Bronchial epithelial cell (primary cell): Measurements from ENCODE around the gene DCAF10. TPM values are rescaled to one million over a fixed set of nuclear protein-coding genes. Genes with fewer than 3 reads are reported as not detected.

ENCODE experiments used
- DNase-seq: peaks from one replicate; pipeline ENCODE4 v3.0.0-alpha.2; 2010; ENCODE audit warnings: low read depth
- FAIRE-seq: peaks from 2 replicates; lab custom pipeline; 2011; peaks lifted over from hg19 to GRCh38; lab: Jason Lieb, UNC
- H3K27me3 ChIP-seq: 2 replicates; pipeline ENCODE4 v1.5.1; 2011; ENCODE audit warnings: low read length; ENCODE audit not compliant: control insufficient read depth, insufficient read depth
- H3K36me3 ChIP-seq: 2 replicates; pipeline ENCODE4 v1.5.1; 2011; ENCODE audit warnings: low read length; ENCODE audit not compliant: control insufficient read depth, insufficient read depth
- H3K4me3 ChIP-seq: 2 replicates; pipeline ENCODE4 v1.5.1; 2011; ENCODE audit warnings: mild to moderate bottlenecking, low read depth, low read length, control low read depth
- total RNA-seq: library from RNA; depleted of rRNA; stranded (reverse); fragments of >200 nt; gene quantifications from 2 replicates; pipeline ENCODE4 v1.2.1, GENCODE V29; 2014
- TF ChIP-seq, protein P1 (sequence below): IDR thresholded peaks from 2 replicates; pipeline ENCODE4 v1.5.1; 2011; ENCODE audit warnings: mild to moderate bottlenecking, moderate library complexity, low read length, control low read depth, inconsistent platforms; ENCODE audit not compliant: insufficient read depth, severe bottlenecking

The DCAF10 gene
- total RNA-seq, 1 donor from 2014 or later, result 29.5 TPM

- FAIRE-seq, result no peak
- TF ChIP-seq, protein P1, sequence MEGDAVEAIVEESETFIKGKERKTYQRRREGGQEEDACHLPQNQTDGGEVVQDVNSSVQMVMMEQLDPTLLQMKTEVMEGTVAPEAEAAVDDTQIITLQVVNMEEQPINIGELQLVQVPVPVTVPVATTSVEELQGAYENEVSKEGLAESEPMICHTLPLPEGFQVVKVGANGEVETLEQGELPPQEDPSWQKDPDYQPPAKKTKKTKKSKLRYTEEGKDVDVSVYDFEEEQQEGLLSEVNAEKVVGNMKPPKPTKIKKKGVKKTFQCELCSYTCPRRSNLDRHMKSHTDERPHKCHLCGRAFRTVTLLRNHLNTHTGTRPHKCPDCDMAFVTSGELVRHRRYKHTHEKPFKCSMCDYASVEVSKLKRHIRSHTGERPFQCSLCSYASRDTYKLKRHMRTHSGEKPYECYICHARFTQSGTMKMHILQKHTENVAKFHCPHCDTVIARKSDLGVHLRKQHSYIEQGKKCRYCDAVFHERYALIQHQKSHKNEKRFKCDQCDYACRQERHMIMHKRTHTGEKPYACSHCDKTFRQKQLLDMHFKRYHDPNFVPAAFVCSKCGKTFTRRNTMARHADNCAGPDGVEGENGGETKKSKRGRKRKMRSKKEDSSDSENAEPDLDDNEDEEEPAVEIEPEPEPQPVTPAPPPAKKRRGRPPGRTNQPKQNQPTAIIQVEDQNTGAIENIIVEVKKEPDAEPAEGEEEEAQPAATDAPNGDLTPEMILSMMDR, result no peak
These were observed 61.9 kb downstream of the DCAF10 start for GRCh38 chr9:37862530-37862929.

GRCh38 chr9:37870081-37870798 is 69.6 kb downstream of the DCAF10 start:
- TF ChIP-seq, protein P1, result no peak
- Histone ChIP-seq H3K4me3 (no peak overlapping the region), H3K36me3 (no peaks in the 10 kb centered on the region), H3K27me3 (no peaks in the 10 kb centered on the region)
- FAIRE-seq, result no peak
- no peak for DNase-seq

More at GRCh38 chr9:37862530-37862929, 61.9 kb downstream of the DCAF10 start:
- DNase-seq, result no peak
- Histone ChIP-seq H3K36me3 (peaks cover 12% of the 10 kb centered on the region), H3K4me3 (no peak overlapping the region), H3K27me3 (no peaks in the 10 kb centered on the region)

- TF ChIP-seq, protein P1, result no peak
- Histone ChIP-seq H3K36me3 (no peaks in the 10 kb centered on the region), H3K27me3 (no peaks in the 10 kb centered on the region), H3K4me3 (no peak overlapping the region)
- no peak for DNase-seq
- FAIRE-seq, result no peak
These were observed 70.2 kb downstream of the DCAF10 start for GRCh38 chr9:37870799-37871176.

- DNase-seq (no peak), FAIRE-seq (no peak)
- Histone ChIP-seq H3K36me3 (no peaks in the 10 kb centered on the region), H3K4me3 (no peak overlapping the region), H3K27me3 (no peaks in the 10 kb centered on the region)
- TF ChIP-seq, protein P1, result no peak
These were observed 73.4 kb downstream of the DCAF10 start for GRCh38 chr9:37873955-37874354.

DNA sequence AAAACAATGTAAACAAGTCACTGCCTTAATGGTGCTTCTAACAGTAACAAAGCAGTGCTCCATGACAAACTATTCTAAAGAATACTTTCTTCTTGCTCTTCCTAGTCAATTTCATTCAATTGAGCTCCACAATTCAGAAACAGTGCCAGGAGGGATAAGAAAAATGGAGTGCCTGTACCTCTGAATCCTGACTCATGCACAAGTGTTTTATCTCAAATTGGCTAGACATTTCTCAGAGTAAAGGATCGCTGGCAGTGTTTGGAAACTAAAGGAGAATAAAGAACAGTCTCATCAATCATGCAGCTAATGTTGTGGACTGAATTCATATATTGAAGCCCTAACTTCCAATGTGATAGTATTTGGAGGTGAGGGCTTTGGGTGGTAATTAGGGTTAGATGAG is 75.8 kb downstream of the DCAF10 start:
- DNase-seq, result no peak
- Histone ChIP-seq H3K36me3 (peaks cover 2% of the 10 kb centered on the region), H3K27me3 (no peaks in the 10 kb centered on the region), H3K4me3 (no peak overlapping the region)
- FAIRE-seq, result no peak
- TF ChIP-seq, protein P1, result no peak
